ENCODE measurements around the gene MEI4.
"Not testable (repeated sequence)": the region's sequence is repeated elsewhere in the genome, so short reads cannot be mapped to it uniquely, and the experiment has no call there.

MEI4 gene

GRCh38 chr6:77683515-77683914 lies 30.7 kb downstream of the MEI4 start:
- no peak for DNase-seq

- no peak for DNase-seq
These were observed 34.1 kb downstream of the MEI4 start for GRCh38 chr6:77686931-77687330.

GRCh38 chr6:77688649-77689048 lies 35.8 kb downstream of the MEI4 start:
- DNase-seq, result no peak

GRCh38 chr6:77700095-77700494 lies 47.3 kb downstream of the MEI4 start:
- not testable (repeated sequence) for DNase-seq

GRCh38 chr6:77707603-77708002 lies 54.8 kb downstream of the MEI4 start:
- DNase-seq, result no peak

GRCh38 chr6:77715588-77715987 lies 62.7 kb downstream of the MEI4 start:
- DNase-seq, result no peak

GRCh38 chr6:77716311-77716710 lies 63.5 kb downstream of the MEI4 start:
- no peak for DNase-seq

- not testable (repeated sequence) for DNase-seq
These were observed 83.2 kb downstream of the MEI4 start for GRCh38 chr6:77736010-77736409.

- no peak for DNase-seq
These were observed 87.5 kb downstream of the MEI4 start for GRCh38 chr6:77740380-77740779.

GRCh38 chr6:77752156-77752555 lies 99.3 kb downstream of the MEI4 start:
- DNase-seq, result not testable (repeated sequence)

- DNase-seq, result no peak
These were observed 109.5 kb downstream of the MEI4 start for GRCh38 chr6:77762386-77762785.

- no peak for DNase-seq
These were observed 110.3 kb downstream of the MEI4 start for GRCh38 chr6:77763124-77763523.

GRCh38 chr6:77764364-77764763 lies 111.5 kb downstream of the MEI4 start:
- DNase-seq, result no peak

- DNase-seq, result no peak
These were observed 120.5 kb downstream of the MEI4 start for GRCh38 chr6:77773157-77773822.

- no peak for DNase-seq
These were observed 121.6 kb downstream of the MEI4 start for GRCh38 chr6:77774457-77774856.

- no peak for DNase-seq
These were observed 123.6 kb downstream of the MEI4 start for GRCh38 chr6:77776441-77776840.

GRCh38 chr6:77778527-77778926 lies 125.7 kb downstream of the MEI4 start:
- DNase-seq, result no peak

GRCh38 chr6:77786935-77787629 lies 134.2 kb downstream of the MEI4 start:
- DNase-seq, result no peak

GRCh38 chr6:77796824-77797809 lies 144.3 kb downstream of the MEI4 start:
- DNase-seq, result no peak

- DNase-seq, result no peak
These were observed 159.5 kb downstream of the MEI4 start for GRCh38 chr6:77812304-77812703.

- DNase-seq, result no peak
These were observed 160.3 kb downstream of the MEI4 start for GRCh38 chr6:77813090-77813489.

GRCh38 chr6:77814119-77814518 lies 161.3 kb downstream of the MEI4 start:
- DNase-seq, result no peak

GRCh38 chr6:77815531-77815930 lies 162.7 kb downstream of the MEI4 start:
- no peak for DNase-seq

All from activated gamma-delta T cell (primary cell).